ENCODE measurements around the gene WDR35.
"Not testable (repeated sequence)": the region's sequence is repeated elsewhere in the genome, so short reads cannot be mapped to it uniquely, and the experiment has no call there.

Gene WDR35

GRCh38 chr2:19891971-19892370 lies 97.9 kb downstream of the WDR35 start:
- DNase-seq: not testable (repeated sequence)

DNA sequence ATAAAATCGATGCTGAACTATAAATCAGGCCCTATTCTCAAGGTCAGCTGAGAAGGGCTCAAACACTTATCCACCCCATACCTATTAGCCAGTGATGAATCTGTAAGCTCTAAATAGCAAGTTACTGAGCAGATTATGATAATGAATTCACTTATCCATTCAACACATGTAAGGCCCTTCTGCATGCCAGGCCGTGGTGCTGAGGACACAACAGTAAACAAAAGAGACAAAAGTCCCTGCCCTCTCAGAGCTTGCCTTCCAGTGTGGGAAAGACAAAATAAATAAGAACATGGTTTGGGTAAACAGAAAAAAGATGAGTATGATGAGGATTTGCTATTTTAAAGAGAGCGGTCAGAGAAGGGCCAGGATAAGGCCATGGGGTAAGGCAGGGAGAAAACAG lies 99.8 kb downstream of the WDR35 start:
- no peak for DNase-seq

- DNase-seq: no peak
These were observed 101.1 kb downstream of the WDR35 start for GRCh38 chr2:19888831-19889230.

DNA sequence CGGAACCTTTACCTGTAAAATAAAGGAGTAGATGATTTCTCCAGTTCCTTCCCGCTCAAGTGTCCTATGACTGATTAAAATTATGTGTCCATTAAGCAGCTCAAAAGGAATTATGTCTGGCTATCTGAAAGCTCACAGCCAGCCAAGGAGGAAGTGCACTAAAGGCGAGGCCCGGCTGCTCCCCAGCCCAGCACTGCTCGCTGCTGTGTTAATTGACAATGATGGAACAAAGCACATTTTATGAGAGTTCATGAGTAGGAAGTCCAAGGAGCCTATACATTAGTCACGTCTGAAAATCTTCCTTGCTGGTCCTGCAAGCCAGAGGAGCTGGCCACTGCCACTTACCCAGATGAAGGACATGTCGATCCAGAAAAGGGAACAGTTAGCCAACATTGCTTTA lies 102.4 kb downstream of the WDR35 start:
- DNase-seq: no peak

DNA sequence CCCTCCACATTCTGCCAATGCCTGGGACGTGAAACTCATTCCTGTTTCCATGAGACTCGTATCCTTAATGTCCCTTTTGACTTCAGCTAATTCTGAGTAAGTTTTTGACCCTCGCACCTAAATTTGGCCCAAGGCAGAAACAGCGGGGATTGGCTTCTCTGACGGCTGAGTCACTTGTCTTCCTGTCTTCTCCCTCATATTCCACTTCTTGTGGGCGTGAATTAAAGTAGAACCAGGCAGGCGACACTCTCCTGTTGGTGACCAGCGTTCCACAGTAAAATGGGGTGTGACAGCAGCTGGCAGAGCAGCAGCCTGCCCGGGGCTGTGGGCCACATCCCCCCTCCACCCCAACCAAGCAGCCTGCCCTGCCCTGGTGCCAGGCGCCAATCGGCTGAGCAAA lies 103.6 kb downstream of the WDR35 start:
- DNase-seq: no peak

- no peak for DNase-seq
These were observed 104.1 kb downstream of the WDR35 start for GRCh38 chr2:19885791-19886190.

DNA sequence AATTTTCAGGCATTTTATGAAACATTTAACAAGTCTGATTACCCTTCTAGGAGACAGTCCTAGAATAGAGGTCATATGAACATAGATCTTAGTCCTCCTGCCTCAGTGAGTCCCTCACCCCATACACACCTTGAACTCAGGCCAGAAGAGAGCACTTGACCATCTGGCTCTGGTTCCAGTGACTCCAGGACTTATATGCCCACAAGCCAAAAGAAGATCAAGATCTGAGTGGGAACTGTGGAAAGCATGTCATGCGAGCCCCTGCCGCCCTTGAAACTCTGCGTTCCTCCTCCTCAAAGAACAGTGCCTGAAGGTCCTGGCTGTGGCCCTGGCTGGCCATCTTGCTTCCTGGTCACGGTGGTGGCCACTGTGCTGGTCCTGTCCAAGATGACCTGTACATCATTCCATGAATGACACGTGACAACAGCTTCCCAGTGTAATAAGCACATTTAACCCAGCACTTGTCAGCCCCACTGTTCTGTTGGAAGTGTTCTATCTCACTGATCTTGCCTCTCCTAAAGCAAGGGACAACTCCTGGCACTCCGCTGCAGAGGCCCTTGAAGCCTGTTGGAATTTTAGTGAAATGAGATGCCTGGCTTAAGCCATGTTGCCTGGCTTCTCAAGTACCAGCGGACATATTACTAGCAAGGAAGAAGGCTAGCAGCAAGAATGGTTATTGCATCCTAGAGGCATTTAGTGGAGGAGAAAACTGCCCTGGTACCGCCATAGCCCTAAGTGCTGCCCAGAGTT lies 105.8 kb downstream of the WDR35 start:
- DNase-seq: no peak

GRCh38 chr2:19883486-19883885 lies 106.4 kb downstream of the WDR35 start:
- no peak for DNase-seq

- DNase-seq: no peak
These were observed 107.6 kb downstream of the WDR35 start for GRCh38 chr2:19882286-19882685.

DNA sequence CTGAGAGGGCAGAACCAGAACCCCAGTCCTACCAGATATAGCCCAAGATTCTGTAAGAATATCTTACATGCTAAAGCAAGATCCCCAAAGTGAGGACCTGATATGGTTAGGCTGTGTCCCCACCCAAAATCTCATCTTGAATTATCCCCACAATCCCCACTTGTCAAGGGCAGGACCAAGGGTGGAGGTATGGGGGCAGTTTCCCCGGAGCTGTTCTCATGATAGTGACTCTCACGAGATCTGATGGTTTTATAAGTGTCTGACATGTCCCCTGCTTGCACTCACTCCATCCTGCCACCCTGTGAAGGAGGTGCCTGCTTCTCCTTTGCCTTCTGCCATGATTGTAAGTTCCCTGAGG lies 108.0 kb downstream of the WDR35 start:
- DNase-seq: no peak

- DNase-seq: no peak
These were observed 108.5 kb downstream of the WDR35 start for GRCh38 chr2:19881221-19881907.

DNA sequence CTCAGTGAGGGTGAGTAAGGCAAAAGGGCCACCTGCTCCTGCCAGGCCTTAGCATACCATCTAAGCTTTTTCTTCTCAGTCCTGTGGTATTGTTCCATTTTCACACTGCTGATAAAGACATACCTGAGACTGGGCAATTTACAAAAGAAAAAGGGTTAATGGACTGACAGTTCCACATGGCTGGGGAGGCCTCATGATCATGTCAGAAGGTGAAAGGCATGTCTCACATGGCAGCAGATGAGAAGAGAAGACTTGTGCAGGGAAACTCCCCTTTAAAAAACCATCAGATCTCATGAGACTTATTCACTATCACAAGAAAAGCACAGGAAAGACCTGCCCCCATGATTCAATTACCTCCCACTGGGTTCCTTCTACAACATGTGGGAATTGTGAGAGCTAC lies 109.7 kb downstream of the WDR35 start:
- DNase-seq: not testable (repeated sequence)

DNA sequence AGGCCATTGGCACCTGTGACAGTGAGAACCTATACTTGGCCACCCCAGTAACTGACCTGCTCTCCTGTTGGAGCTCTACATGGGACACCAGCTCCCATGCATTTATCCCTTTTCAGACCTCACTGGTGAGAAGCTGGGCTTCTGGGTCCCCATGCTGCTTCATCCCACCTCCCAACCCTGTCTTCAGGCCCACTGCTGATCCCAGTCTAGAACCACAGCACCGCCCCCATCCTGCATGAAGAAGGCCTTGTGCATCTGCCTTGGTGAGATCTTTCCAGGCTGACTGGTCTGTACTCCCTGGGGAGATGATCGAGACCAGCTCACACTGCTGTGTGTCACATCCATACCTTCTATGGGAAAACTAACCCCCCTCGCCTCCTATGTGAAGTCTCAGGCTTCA lies 110.8 kb downstream of the WDR35 start:
- DNase-seq: no peak

- no peak for DNase-seq
These were observed 111.4 kb downstream of the WDR35 start for GRCh38 chr2:19878268-19879046.

- DNase-seq: no peak
These were observed 113.2 kb downstream of the WDR35 start for GRCh38 chr2:19876751-19877150.

DNA sequence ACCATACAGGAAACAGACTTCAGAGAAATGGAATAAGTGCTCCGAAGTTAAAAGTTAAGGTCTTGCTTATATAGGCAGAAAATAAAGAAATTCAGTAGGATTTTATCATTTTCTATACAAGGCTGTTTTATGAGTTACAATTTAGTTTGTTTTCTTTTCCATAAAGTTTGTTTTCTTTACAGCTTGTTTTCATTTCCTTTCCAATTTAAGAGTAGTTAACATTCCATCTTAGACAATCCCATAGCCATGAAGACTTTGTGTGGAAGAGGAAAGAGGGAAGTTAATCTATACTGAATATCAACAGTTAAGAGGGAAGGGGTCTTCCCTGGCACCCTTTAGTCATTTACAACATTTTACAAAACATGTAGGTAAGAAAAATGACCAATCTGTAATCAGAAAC lies 114.6 kb downstream of the WDR35 start:
- no peak for DNase-seq

DNA sequence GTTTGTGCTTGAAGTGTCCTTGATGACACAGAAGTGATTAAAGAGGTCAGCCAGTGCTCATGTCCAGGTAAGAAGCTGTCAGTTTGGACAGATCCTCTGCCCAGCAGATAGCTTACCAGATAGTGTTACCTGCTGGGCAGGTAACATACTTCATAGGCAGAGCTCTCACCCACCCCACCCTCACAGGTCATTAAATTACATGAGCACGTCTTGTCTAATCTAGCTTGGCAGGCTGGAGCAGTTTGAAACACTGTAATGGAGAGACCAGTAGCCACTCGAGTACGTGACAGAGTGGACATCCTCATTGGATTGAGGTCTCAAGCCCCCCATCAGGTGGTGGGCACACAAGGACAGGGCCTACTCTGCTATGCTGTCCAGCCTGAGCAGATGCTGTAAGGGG lies 115.2 kb downstream of the WDR35 start:
- DNase-seq: no peak

GRCh38 chr2:19873014-19873413 lies 116.9 kb downstream of the WDR35 start:
- no peak for DNase-seq

- DNase-seq: no peak
These were observed 117.6 kb downstream of the WDR35 start for GRCh38 chr2:19872302-19872701.

GRCh38 chr2:19871836-19872235 lies 118.1 kb downstream of the WDR35 start:
- no peak for DNase-seq

GRCh38 chr2:19870792-19871191 lies 119.1 kb downstream of the WDR35 start:
- no peak for DNase-seq

GRCh38 chr2:19868701-19869580 lies 121.0 kb downstream of the WDR35 start:
- DNase-seq: peak; percentile 35

DNA sequence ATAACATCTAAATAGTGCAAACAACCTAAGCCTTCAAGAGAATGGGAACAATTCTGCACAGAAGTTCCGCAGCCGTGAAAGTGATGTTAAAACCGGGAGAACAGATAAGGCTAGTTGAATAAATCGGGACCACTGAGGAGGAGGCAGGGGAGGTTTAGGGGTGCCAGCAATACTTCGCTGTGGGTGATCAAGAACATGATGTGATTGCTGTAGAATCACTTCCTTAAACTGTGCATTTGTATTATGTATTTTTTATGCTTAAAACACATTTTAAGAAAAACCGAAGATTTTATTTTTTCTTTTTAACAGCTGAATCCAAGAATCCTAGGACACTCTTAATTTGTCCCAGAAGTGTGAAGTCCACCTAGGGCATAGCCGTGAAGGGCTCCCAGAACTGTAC lies 121.7 kb downstream of the WDR35 start:
- DNase-seq: no peak
